CD4-positive, alpha-beta T cell treated with Interleukin-17A for 1 hour (primary cell): ENCODE results near the gene ATF7IP2.
"Not testable (repeated sequence)": the region's sequence is repeated elsewhere in the genome, so short reads cannot be mapped to it uniquely, and the experiment has no call there.

Experiments used
- DNase-seq: peaks from one replicate; pipeline ENCODE4 v3.0.0-alpha.2; 2020

The ATF7IP2 gene

DNA sequence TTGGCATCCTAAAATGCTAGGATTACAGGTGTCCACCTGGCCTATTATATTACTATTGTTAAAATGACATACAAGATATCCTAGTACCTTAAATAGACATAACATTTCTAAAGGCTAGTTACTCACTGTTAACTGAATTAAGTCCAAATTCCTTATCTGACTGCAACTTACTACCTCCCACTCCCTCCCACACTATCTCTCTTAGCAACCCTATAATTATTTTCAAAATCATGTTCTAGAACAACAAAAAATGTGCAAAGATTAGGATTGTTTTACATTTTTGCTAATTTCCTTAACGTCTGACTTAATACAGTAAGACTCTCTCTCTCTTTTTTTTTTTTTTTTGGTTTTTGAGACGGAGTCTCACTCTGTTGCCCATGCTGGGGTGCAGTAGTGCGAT is 2.2 kb upstream of the ATF7IP2 start:
- no peak for DNase-seq

DNA sequence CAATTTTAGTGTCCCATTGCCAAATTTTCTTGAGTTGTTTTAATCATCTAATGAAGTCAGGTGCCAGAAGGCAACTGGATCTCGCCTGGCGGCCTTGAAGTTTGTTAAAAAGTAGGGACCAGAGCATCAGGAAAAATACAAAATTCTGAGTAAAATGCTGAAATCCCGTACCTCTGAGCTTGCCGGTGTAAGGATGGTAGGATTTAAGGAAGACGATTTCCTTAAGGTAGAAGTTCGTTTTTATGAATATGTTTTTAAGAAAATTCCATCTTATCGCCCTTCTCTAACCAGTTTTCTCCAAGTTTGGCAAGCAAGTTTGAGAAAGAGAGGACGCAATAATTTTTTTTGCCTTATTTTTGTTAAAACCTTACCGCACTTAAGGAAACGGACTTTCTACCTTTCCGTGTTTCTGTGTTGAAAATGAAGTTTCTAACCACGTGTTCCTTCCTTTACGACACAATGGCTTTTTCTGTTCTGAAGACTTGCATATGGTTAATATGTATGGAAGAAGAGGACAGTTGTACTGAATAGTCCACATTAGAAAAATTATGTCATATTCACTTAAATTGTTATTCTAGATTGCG is 748 bp downstream of the ATF7IP2 start:
- DNase-seq = peak; percentile 19

DNA sequence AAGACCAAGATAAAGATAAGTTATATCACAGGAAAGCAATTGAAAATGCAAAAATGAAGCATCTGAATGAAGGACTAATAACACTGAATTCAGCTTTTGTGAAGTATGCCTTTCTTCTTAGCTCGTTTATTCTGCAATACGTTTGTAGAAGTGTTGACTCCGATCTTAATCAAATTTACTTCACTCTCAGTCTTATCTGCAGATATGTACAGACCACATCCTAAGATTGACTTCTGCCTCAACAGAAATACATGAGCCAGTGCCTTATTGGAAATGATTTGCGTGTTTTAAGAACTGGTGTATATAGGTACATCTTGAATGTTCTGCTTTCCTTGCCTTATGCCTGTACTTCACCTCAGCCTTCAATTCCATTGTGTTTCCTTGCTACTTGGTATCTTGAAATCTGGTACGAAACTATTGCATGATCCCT is 1.3 kb downstream of the ATF7IP2 start:
- no peak for DNase-seq

DNA sequence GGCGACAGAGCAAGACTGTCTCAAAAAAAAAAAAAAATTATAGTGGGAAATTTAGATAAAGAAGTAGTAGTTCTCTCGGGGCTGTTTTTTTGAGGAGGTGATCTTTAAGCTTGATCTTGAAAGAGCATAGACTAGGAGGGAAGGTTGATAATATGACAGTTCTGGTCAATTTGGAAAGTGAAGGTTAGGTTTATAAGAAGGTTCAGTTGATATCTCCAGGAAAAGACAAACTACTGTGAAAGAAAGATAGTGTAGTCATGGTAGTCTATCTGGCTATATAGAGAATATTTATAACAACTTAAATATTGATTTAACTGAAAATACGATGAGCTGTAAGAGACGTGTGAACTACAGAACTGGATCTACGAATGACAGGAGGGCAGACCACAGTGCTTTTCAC is 3.1 kb downstream of the ATF7IP2 start:
- no peak for DNase-seq

DNA sequence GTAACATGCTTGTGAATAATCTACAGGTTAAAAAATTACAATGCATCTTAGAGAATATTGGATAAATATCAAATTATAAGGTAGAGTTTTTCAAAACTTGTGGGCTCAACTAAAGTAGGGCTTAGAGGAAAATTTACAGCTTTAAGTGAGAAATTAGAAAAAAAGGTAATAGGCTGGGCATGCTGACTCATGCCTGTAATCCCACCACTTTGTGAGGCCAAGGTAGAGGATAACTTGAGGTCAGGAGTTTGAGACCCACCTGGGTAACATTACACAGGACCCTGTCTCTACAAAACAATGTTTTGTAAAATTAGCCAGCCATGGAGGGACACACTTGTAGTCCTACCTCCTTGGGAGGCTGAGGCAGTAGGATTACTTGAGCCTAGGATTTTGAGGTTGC is 4.5 kb downstream of the ATF7IP2 start:
- no peak for DNase-seq

DNA sequence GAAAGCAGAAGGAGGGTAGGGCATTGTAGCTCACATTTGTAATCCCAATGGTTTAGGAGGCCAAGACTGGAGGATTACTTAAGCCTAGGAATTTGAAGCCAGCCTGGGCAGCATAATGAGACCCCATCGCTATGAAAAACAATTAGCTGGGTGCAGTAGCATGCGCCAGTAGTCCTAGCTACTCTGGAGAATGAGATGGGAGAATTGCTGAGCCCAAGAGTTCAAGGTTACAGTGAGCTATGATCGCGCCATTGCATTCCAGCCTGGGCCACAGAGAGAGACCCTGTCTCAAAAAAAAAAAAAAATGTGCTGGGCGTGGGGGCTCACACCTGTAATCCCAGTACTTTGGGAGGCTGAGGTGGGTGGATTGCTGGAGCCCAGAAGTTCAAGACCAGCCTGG is 5.0 kb downstream of the ATF7IP2 start:
- DNase-seq = no peak

DNA sequence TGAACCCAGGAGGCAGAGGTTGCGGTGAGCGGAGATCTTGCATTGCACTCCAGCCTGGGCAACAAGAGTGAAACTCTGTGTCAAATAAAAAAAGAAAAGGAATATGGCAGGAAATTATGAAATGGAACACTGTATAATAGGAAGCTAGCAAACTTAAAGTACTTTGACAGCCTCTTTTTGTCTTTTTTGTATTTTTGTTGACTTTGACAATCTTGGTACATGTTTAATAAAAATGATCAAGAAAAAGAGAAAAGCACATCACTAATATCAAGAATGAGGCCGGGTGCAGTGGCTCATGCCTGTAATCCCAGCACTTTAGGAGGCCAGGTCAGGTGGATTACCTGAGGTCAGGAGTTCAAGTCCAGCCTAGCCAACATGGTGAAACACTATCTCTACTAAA is 5.5 kb downstream of the ATF7IP2 start:
- DNase-seq = no peak

DNA sequence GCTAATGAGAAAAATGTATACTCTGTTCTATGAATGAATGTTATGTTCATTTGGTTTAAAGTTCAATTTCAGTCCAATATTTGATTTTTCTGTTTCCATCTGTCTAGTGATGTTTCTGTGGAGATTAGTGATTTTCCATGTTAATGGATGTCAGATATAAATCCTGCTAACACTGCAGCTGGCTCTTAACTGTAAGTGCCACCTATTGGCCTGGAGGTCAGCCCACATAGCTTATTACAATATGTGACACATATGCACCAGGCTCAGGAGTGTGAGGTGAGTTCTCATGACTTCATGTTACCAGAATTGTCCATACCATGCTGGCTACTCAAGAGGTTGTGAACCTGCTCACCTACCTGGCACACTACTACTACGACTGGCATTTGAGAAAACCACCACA is 17.1 kb downstream of the ATF7IP2 start:
- no peak for DNase-seq

DNA sequence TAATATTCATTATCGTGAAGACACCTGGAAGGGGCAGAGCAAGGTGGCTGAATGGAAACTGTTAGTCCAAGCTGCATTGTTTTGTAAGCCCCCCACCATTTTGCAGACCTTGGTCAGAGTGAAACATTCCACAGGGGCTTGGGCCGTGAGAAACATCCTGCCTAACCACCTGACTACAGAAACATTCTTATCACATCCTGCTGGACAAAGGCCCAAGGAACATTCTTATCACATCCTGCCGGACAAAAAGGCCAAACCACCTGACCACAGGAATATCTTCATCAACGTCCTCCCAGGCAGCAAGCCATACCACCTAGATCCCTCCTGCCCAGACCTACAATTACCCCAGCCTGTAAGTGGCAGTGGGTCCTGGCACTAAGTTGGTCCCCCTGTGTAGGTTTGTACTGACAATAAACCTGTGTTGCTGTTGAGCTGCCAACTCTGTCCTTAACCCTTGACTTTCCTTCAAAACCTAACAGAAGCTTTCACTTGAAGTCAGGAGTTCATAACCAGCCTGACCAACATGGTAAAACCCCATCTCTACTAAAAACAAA is 19.6 kb downstream of the ATF7IP2 start:
- DNase-seq = no peak

DNA sequence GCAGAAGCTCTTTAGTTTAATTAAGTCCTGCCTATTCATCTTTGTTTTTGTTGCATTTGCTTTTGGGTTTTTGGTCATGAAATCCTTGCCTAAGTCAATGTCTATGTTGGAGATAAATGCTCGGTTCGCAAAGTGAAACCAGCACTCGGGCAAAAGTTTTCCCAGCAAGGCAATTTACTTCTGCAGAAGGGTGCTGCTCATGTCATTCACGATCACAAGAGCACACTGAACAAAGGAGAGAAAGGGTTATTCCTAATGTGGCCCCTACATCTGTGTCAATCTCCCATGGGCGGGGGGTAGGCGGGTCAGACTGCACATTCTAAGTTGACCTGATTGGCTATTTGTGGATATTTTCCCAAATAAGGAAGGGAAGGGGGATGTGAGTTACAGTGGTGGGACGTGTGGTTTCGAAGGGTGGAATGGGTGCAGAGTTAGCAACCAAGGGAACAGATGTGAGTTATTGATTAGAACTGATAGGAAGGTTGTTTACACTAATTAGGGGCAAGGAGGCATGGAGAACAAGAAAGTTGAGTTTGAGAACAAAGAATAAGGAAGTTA is 23.0 kb downstream of the ATF7IP2 start:
- DNase-seq = no peak

DNA sequence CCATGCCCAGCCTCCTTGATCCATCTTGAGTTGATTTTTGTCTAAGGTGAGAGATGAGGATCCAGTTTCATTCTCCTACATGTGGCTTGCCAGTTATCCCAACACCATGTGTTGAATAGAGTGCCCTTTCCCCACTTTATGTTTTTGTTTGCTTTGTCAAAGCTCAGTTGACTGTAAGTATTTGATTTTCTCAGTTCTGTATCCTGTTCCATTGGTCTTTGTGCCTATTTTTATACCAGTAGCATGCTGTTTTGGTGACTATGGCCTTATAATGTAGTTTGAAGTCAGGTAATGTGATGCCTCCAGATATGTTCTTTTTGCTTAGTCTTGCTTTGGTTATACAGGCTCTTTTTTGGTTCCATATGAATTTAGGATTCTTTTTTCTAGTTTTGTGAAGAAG is 23.9 kb downstream of the ATF7IP2 start:
- DNase-seq = not testable (repeated sequence)

DNA sequence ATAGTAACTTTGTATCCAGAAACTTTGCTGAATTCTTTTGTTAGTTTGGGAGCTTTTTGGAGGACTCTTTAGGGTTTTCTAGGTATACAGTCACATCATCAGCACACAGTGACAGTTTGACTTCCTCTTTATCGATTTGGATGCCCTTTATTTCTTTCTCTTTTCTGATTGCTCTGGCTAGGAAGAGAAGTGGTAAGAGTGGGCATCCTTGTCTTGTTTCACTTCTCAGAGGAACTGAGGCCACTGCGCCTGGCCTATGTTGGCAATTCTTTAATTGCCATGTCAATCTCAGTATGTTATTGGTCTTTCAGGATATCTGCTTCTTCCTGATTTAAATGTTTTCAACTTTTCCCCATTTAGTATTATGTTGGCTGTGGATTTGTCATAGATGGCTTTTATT is 24.6 kb downstream of the ATF7IP2 start:
- DNase-seq = no peak

DNA sequence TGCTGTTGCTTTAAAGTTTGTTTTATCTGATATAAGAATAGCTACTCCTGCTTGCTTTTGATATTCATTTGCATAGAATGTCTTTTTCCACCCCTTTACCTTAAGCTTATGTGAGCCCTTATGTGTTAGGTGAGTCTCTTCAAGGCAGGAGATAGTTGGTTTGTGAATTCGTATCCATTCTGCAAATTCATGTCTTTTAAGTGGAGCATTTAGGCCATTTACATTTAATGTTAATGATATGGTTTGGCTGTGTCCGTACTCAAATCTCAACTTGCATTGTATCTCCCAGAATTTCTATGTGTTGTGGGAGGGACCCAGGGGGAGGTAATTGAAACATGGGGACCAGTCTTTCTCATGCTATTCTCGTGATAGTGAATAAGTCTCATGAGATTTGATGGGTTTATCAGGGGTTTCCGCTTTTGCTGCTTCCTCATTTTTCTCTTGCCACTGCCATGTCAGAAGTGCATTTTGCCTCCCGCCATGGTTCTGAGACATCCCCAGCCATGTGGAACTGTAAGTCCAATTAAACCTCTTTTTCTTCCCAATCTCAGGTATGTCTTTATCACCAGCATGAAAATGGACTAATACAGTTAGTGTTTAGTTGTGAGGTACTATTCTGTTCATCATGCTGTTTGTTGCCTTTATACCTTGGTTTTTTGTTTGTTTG is 27.2 kb downstream of the ATF7IP2 start:
- no peak for DNase-seq

DNA sequence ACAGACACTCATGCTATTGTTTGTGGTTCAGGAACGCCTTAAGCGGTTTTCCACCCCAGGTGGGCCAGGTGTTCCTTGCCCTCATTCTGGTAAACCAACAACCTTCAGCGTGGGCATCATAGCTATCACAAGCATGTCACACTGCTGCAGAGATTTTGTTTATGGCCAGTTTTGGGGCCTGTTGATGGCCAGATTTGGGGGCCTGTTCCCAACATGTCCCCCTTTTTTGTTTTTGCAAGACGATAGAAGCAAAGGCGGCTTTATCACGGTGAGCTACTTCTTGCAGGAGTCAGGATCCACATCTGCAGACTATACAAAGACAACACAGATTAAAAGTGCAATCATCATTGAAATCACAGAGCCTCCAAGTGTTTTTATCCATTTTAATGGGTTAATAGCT is 32.3 kb downstream of the ATF7IP2 start:
- DNase-seq = not testable (repeated sequence)

DNA sequence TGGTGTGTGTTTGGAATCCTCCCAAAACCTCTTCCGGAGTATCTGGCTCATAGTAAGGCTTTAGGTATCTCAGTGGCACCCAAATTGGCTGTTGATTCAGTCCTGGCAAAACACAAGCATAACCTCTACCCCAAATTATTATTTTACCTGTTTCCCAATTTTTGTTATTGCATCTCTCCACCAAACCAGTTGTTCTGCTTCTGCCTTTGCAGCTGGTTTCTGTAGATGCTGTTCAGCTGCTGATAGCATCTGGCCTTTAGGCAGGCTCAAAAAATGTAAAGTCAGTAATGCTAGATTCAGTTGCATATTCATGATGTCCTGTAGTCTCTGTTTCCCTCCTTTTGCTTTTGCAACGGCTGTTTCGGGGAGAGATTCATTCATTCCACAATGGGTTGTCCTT is 33.8 kb downstream of the ATF7IP2 start:
- DNase-seq = no peak

DNA sequence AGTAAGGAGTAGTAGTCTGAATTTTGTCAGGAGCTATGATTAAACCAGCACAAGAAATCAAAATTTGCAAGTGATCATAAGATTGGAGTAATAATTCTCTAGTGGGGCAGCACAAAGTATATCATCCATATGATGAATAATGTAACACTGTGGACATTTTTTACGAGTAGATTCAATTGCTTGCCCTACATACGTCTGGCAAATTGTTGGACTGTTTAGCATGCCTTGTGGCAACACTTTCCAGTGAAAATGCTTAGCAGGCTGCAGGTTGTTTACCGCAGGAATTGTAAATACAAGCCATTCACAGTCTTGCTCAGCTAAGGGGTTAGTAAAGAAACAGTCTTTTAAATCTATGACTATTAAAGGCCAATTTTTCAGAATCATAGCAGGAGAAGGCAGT is 35.7 kb downstream of the ATF7IP2 start:
- DNase-seq = no peak

DNA sequence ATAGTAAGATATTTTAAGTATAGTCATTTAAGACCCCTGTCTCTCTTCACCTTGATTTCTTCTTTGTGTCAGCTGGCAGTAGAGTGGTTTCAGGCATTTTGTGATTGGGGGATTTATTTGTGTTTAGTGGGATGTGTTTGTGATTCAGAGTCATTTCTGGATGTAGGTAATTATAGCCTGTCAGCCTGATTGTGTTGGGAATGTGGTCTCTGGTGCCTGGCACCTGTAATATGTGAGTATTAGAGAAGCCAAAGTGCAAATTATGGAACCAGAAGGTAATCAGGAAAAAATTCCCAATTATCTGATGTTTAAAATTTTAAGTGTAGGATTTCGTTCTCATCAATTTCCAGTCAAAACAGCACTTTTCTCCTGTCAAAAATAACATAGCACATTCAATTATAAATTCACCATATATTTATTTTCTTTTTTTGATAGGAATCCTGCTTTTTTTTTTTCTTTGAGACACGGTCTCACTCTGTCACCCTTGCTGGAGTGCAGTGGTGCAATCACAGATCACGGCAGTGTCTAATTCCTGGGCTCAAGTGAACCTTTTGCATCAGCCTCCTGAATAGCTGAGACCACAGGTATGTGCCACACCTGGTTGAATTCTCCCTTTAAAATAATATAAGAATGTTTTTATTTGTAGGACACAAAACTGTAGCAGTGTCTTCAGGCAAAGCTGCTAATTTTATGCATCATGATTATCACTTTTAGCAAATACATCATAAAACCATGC is 42.7 kb downstream of the ATF7IP2 start:
- DNase-seq = no peak

DNA sequence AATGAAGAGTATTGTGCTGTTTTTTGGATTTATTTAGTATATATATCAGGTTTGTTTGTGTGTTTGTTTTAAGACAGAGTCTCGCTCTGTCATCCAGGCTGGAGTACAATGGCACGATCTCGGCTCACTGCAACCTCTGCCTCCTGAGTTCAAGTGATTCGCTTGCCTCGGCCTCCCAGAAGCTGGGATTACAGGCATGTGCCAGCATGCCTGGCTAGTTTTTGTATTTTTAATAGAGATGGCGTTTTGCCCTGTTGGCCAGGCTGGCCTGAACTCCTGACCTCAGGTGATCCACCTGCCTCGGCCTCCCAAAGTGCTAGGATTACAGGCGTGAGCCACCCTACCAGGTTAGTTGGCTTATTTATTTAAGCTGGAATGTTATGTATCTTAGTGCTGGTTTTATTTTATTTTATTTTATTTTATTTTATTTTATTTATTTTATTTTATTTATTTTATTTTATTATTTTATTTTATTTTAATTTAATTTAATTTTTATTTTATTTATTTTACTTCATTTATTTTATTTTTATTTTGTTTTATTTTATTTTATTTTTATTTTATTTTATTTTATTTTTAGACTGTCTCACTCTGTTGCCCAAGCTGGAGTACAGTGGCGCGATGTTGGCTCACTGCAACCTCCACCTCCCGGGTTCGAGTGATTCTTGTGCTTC is 43.6 kb downstream of the ATF7IP2 start:
- not testable (repeated sequence) for DNase-seq

DNA sequence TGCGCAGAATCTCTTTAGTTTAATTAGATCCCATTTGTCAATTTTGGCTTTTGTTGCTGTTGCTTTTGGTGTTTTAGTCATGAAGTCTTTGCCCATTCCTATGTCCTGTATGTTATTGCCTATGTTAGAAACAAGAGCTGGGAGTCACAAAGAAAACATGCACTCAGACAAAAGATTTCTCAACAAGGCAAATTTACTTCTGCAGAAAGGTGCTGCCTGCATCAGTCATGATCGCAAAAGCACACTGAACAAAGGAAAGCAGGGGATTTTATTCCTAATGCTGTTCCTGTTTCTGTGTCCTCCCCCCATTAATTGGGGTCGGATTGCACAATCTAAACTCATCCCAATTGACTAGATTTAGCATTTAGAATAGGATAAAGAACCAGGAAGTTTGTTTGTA is 55.9 kb downstream of the ATF7IP2 start:
- no peak for DNase-seq

DNA sequence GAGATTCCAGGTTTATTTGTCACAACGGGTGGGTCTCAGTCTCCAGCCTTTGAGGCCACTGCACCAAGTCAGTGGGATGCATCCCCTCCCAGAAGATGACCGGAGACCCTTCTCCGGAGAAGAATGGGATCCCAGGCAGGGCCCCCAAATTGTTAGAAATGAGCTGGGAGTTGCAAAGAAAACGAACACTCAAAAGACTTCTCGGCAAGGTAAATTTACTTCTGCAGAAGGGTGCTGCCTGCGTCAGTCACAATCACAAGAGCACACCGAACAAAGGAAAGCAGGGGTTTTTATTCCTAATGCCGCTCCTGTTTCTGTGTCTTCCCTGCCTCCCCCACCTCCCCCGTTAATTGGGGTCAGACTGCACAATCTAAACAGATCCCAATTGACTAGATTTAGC is 61.4 kb downstream of the ATF7IP2 start:
- DNase-seq = no peak

DNA sequence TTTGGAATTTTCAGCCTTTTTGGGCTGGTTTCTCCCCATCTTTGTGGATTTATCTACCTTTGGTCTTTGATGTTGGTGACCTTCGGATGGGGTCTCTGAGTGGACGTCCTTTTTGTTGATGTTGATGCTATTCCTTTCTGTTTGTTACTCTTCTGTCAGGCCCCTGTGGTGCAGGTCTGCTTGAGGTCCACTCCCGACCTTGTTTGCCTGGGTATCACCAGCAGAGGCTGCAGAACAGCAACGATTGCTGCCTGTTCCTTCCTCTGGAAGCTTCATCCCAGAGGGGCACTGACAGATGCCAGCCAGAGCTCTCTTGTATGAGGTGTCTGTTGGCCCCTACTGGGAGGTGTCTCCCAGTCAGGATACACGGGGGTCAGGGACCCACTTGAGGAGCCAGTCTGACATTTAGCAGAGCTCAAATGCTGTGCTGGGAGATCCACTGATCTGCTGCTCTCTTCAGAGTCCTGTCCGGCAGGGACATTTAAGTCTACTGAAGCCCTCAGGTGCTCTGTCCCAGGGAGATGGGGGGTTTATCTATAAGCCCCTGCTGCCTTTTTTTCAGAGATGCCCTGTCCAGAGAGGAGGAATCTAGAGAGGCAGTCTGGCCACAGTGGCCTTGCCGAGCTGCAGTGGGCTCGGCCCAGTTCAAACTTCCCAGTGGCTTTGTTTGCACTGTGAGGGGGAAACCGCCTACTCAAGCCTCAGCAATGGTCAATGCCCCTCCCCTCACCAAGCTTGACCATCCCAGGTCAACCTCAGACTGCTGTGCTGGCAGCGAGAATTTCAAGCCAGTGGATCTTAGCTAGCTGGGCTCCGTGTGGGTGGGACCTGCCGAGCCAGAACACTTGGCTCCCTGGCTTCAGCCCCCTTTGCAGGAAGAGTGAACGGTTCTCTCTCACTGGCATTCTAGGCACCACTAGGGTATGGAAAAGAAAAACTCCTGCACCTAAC is 66.6 kb downstream of the ATF7IP2 start:
- DNase-seq = not testable (repeated sequence)

DNA sequence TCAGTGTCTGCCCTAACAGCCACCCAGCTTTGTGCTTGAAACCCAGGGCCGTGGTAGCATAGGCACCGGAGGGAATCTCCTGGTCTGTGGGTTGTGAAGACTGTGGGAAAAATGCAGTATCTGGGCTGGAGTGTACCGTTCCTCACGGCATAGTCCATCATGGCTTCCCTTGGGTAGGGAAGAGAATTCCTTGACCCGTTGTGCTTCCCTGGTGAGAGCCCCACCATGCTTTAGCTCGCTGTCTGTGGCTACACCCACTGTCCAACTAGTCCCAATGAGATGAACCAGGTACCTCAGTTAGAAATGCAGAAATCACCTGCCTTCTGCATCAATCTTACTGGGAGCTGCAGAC is 67.3 kb downstream of the ATF7IP2 start:
- no peak for DNase-seq
